ENCODE measurements around the gene TRAPPC3L. TPM values are rescaled to one million over a fixed set of nuclear protein-coding genes. Genes with fewer than 3 reads are reported as not detected.

Gene TRAPPC3L
- total RNA-seq (not detected), total RNA-seq (0 to 0.20 (median 0) reads per million in 172 experiments)
- 0.06 TPM for polyA plus RNA-seq (2013, experiment 1 of 2)
- polyA plus RNA-seq (2013, experiment 2 of 2), result 0.03 TPM

- POLR2A ChIA-PET, result no interaction called here
- Mint-ChIP-seq H3K27me3 (peaks cover 42% of the 10 kb centered on the region), H3K4me3 (no peak within 1 kb of the TSS), H3K36me3 (ENCODE audit: low read depth) (no peaks in the 10 kb centered on the region), H3K9me3 (no peaks in the 10 kb centered on the region), H3K27ac (no peak within 1 kb of the TSS), H3K4me1 (ENCODE audit: low read depth) (no peaks in the 10 kb centered on the region)
- Histone ChIP-seq H3K27ac (ENCODE audit: low read depth in 1 of 2, low read length in 2 of 2) (no peak within 1 kb of the TSS), H3K36me3 (ENCODE audit: insufficient read depth, low read length) (no peaks in the 10 kb centered on the region), H3K9me3 (ENCODE audit: control insufficient read depth in 1 of 2, insufficient read depth in 1 of 2, low read length in 2 of 2) (no peaks in the 10 kb centered on the region), H3K4me3 (ENCODE audit: low read length) (no peak within 1 kb of the TSS), H3K27me3 (ENCODE audit: control insufficient read depth in 1 of 2, insufficient read depth in 2 of 2, low read length in 2 of 2) (peaks cover 0 to 10% of the 10 kb centered on the region in 2 experiments), H3K4me1 (ENCODE audit: insufficient read depth, low read length) (no peaks in the 10 kb centered on the region)
- ATAC-seq (ENCODE audit: poor library complexity) (no peak), DNase-seq (no peak)
- CTCF ChIA-PET, result no interaction called here
- intact Hi-C loops (cut with DNase I, micrococcal nuclease), result no loop called here
- no peak for TF ChIP-seq CTCF (IDR thresholded peaks at IDR 0.05)
Measured at GRCh38 chr6:116545651-116546050, at the start of gene TRAPPC3L. Gene TRAPPC3L (minus strand): TSS chr6:116545684. CDS start chr6:116545514, 170 bp downstream.

- H3K4me3 ChIP-seq (ENCODE audit: low read length), result no peak overlapping the region
- no peaks in the 10 kb centered on the region for H3K4me1 ChIP-seq (ENCODE audit: insufficient read depth, low read length)
- Mint-ChIP-seq H3K27ac (no peak overlapping the region), H3K4me1 (ENCODE audit: low read depth) (no peaks in the 10 kb centered on the region), H3K9me3 (no peaks in the 10 kb centered on the region), H3K27me3 (no peaks in the 10 kb centered on the region), H3K4me3 (no peak overlapping the region), H3K36me3 (ENCODE audit: low read depth) (peaks cover 85% of the 10 kb centered on the region)
- H3K27me3 ChIP-seq (ENCODE audit: control insufficient read depth in 1 of 2, insufficient read depth in 2 of 2, low read length in 2 of 2), result no peaks in the 10 kb centered on the region
- ChIA-PET POLR2A (no interaction called here), CTCF (no interaction called here)
- intact Hi-C loops (cut with DNase I, micrococcal nuclease), result no loop called here
- H3K36me3 ChIP-seq (ENCODE audit: insufficient read depth, low read length), result peaks cover 43% of the 10 kb centered on the region
- no peak overlapping the region for H3K27ac ChIP-seq (ENCODE audit: low read depth in 1 of 2, low read length in 2 of 2)
- TF ChIP-seq CTCF (IDR thresholded peaks at IDR 0.05), result no peak
- H3K9me3 ChIP-seq (ENCODE audit: control insufficient read depth in 1 of 2, insufficient read depth in 1 of 2, low read length in 2 of 2), result no peaks in the 10 kb centered on the region
- ATAC-seq (ENCODE audit: poor library complexity) (no peak), DNase-seq (no peak)
Measured at GRCh38 chr6:116595247-116595646, 49.8 kb upstream of the TRAPPC3L start.

- no peaks in the 10 kb centered on the region for H3K27me3 Mint-ChIP-seq
- H3K9me3 ChIP-seq (ENCODE audit: control insufficient read depth in 1 of 2, insufficient read depth in 1 of 2, low read length in 2 of 2), result no peaks in the 10 kb centered on the region
- H3K9me3 Mint-ChIP-seq, result no peaks in the 10 kb centered on the region
- ATAC-seq (ENCODE audit: poor library complexity) (no peak), DNase-seq (no peak)
- peaks cover 74% of the 10 kb centered on the region for H3K36me3 ChIP-seq (ENCODE audit: insufficient read depth, low read length)
- H3K4me3 ChIP-seq (ENCODE audit: low read length), result no peak overlapping the region
- CTCF ChIA-PET, result no interaction called here
- no peak overlapping the region for H3K4me3 Mint-ChIP-seq
- H3K27me3 ChIP-seq (ENCODE audit: control insufficient read depth in 1 of 2, insufficient read depth in 2 of 2, low read length in 2 of 2), result no peaks in the 10 kb centered on the region
- H3K27ac Mint-ChIP-seq, result no peak overlapping the region
- H3K4me1 ChIP-seq (ENCODE audit: insufficient read depth, low read length), result no peaks in the 10 kb centered on the region
- intact Hi-C loops (cut with DNase I, micrococcal nuclease), result loop anchor here in 1 of 2 experiments (10.0 kb wide), 1 partner anchor 48 kb away; no protein-coding TSS in a partner anchor
- H3K4me1 Mint-ChIP-seq (ENCODE audit: low read depth), result peaks cover 5% of the 10 kb centered on the region
- H3K27ac ChIP-seq (ENCODE audit: low read depth in 1 of 2, low read length in 2 of 2), result no peak overlapping the region
- TF ChIP-seq CTCF (IDR thresholded peaks at IDR 0.05), result no peak
- POLR2A ChIA-PET, result no interaction called here
- peaks cover 95% of the 10 kb centered on the region for H3K36me3 Mint-ChIP-seq (ENCODE audit: low read depth)
Measured at GRCh38 chr6:116586738-116587137, 41.3 kb upstream of the TRAPPC3L start.

All from CD4-positive, alpha-beta T cell (primary cell).